Measurements from ENCODE around the gene OR6S1. TPM values are rescaled to one million over a fixed set of nuclear protein-coding genes. Genes with fewer than 3 reads are reported as not detected.

The OR6S1 gene
- total RNA-seq, 1 experiment from 2014 or later: not detected

DNA sequence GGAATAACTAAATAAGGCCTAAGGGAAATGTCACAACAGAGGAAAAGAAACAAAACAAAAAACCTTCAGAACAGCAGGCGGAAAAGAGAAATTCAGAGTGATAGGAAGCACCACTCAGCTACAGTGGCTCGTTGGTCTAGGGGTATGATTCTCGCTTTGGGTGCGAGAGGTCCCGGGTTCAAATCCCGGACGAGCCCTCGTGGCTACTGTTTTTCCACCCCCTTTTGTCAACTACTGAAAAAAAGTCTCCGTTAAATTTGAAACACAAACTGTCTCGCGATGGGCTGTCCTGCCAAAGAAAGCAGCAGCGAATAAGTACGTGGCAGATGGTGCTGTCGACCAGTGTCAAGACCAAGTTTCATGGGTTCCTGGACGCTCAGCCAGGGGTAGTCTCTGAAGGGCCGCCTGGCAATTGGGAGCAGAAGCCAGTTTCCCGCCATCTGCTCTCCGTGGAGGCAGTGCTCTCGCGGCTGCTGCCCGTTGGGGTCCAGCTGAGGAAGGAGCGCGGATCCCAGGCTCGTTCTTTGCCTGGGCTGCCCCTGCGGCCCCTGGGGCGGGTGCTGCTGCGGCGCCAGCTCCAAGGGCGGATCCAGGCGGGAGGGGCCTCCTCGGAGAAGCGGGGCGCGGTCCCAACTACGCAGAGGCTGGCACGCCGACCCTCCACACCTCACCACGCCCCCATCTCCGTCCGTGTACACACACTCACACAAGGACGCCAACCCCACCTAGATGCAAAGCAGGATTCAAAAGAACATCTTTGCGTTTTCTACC lies 42.6 kb upstream of the OR6S1 start, which contains the start of gene RNASE4:
RNASE4 (plus strand) TSS at position 670 of the 771 bp plus-strand sequence. CDS start 14,812 bp downstream, outside the sequence.
- Mint-ChIP-seq H3K27me3 (ENCODE audit: insufficient read depth, unreplicated experiment) (no peaks in the 10 kb centered on the region), H3K27ac (ENCODE audit: low read depth, unreplicated experiment) (no peak within 1 kb of the TSS)
- POLR2A ChIA-PET: interaction anchor here (0.6 to 7.3 kb wide), 23 partner anchors 20 to 420 kb away, joined by 3 to 182 read pairs (median 8); partner anchors contain the start of genes APEX1, OSGEP, PARP2 and PIP4P1

DNA sequence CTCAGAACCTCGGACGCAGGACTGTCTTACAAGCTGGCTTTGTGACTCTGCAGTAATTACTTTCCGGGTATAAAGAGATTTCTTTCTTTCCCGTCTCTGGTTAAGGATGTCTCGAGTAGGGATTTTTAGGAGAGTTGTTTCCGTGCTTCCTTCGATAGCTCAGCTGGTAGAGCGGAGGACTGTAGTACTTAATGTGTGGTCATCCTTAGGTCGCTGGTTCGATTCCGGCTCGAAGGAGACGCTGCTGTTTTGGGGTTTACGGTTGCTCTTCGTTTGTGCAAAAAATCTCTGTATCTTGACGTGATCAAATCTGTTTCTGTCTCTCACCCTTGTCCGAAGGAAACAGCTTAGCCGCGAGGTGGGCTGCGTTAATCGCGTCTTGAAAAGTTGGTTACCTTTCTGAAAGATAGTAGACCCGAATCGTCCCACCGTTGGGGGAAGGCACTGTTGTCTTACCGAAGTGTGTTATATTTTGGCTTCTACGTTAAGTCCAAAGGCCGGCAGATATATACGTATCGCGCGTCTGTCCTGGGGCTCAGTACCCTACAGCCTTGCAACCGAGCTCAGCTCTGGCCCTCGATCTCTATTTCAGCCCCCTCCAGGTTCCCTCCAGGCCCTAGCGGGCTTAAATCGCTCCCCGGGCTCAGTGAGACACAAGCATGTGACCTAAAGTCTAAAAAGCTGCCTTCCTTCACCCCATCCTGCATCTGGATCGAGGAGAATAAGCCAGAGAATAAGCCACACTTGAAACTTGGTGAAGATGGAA lies 41.8 kb upstream of the OR6S1 start:
- peak; percentile 85 for DNase-seq (ENCODE audit: unreplicated experiment)
- Mint-ChIP-seq H3K4me1 (ENCODE audit: insufficient read depth, unreplicated experiment) (peaks cover 27% of the 10 kb centered on the region), H3K9me3 (ENCODE audit: unreplicated experiment) (no peaks in the 10 kb centered on the region), H3K36me3 (ENCODE audit: insufficient read depth, unreplicated experiment) (peaks cover 11% of the 10 kb centered on the region), H3K27me3 (ENCODE audit: insufficient read depth, unreplicated experiment) (no peaks in the 10 kb centered on the region), H3K4me3 (ENCODE audit: unreplicated experiment) (no peak overlapping the region), H3K27ac (ENCODE audit: low read depth, unreplicated experiment) (no peak overlapping the region)
- BruUV-seq (replicated peaks): no TSS peak
- POLR2A ChIA-PET: interaction anchor here (0.7 to 7.3 kb wide), 21 partner anchors 9 to 377 kb away, joined by 3 to 182 read pairs (median 13); partner anchors contain the start of genes APEX1, OSGEP, PARP2 and PIP4P1
- TF ChIP-seq, protein P1, sequence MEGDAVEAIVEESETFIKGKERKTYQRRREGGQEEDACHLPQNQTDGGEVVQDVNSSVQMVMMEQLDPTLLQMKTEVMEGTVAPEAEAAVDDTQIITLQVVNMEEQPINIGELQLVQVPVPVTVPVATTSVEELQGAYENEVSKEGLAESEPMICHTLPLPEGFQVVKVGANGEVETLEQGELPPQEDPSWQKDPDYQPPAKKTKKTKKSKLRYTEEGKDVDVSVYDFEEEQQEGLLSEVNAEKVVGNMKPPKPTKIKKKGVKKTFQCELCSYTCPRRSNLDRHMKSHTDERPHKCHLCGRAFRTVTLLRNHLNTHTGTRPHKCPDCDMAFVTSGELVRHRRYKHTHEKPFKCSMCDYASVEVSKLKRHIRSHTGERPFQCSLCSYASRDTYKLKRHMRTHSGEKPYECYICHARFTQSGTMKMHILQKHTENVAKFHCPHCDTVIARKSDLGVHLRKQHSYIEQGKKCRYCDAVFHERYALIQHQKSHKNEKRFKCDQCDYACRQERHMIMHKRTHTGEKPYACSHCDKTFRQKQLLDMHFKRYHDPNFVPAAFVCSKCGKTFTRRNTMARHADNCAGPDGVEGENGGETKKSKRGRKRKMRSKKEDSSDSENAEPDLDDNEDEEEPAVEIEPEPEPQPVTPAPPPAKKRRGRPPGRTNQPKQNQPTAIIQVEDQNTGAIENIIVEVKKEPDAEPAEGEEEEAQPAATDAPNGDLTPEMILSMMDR (IDR thresholded peaks at IDR 0.05; ENCODE audit: unreplicated experiment): no peak
- intact Hi-C loops (cut with micrococcal nuclease): loop anchor here (1.0 to 5.0 kb wide), 5 partner anchors 70 to 419 kb away; partner anchors contain the start of genes APEX1, OSGEP, PARP2 and TMEM253
- CTCF ChIA-PET: interaction anchor here (0.6 to 10.2 kb wide), 11 partner anchors 10 to 420 kb away, joined by 3 to 89 read pairs (median 4); partner anchors contain the start of gene PIP4P1

More for the DNA sequence above, 42.6 kb upstream of the OR6S1 start, which contains the start of gene RNASE4:
- TF ChIP-seq, protein P1 (IDR thresholded peaks at IDR 0.05; ENCODE audit: unreplicated experiment): no peak
- Mint-ChIP-seq H3K9me3 (ENCODE audit: unreplicated experiment) (no peaks in the 10 kb centered on the region), H3K4me1 (ENCODE audit: insufficient read depth, unreplicated experiment) (peaks cover 27% of the 10 kb centered on the region), H3K36me3 (ENCODE audit: insufficient read depth, unreplicated experiment) (peaks cover 11% of the 10 kb centered on the region), H3K4me3 (ENCODE audit: unreplicated experiment) (no peak within 1 kb of the TSS)
- CTCF ChIA-PET: interaction anchor here (0.6 to 10.2 kb wide), 18 partner anchors 9 to 420 kb away, joined by 3 to 89 read pairs (median 4); partner anchors contain the start of gene PIP4P1
- intact Hi-C loops (cut with micrococcal nuclease): loop anchor here (1.0 to 5.0 kb wide), 5 partner anchors 71 to 418 kb away; partner anchors contain the start of genes APEX1, OSGEP, PARP2 and TMEM253
- BruUV-seq (replicated peaks): no TSS peak
- peak; percentile 82 for DNase-seq (ENCODE audit: unreplicated experiment)

DNA sequence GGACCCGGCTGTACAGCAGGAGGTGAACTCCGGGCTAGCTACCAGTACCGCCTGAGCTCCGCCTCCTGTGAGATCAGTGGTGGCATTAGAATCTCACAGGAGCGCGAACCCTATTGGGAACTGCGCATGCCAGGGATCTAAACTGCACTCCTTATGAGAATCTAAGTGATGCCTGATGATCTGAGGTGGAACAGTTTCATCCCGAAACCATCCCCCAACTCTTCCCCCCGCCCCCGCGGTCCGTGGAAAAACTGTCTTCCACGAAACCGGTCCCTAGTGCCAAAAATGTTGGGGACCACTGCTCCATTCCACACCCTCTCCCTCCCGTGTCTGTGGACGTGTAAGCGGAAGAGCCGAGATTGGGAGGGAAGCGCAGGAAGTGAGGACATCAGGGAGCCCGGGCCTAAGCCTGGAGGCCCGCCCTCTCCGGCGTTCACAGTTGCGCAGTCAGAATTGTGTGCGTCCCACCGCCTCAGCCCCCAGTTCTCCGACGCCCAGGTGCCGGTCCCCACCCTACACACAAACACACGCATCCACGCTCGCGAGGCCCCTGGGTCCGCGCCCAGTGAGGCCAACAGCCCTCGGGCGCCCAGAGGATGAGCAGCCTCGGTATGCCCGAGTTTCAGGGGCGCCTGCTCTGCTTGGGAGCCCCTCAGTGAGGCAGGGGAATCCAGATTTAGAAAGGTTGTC lies 41.1 kb upstream of the OR6S1 start:
- no TSS peak for BruUV-seq (replicated peaks)
- POLR2A ChIA-PET: interaction anchor here (0.6 to 7.3 kb wide), 39 partner anchors 8 to 585 kb away, joined by 3 to 182 read pairs (median 4); partner anchors contain the start of genes APEX1, OSGEP, PARP2 and PIP4P1
- H3K27ac Mint-ChIP-seq (ENCODE audit: low read depth, unreplicated experiment): no peak overlapping the region
- TF ChIP-seq, protein P1 (IDR thresholded peaks at IDR 0.05; ENCODE audit: unreplicated experiment): no peak
- H3K9me3 Mint-ChIP-seq (ENCODE audit: unreplicated experiment): no peaks in the 10 kb centered on the region
- peak; percentile 92 for DNase-seq (ENCODE audit: unreplicated experiment)
- intact Hi-C loops (cut with micrococcal nuclease): loop anchor here (1.0 to 5.0 kb wide), 5 partner anchors 69 to 420 kb away; partner anchors contain the start of genes APEX1, OSGEP, PARP2 and TMEM253
- CTCF ChIA-PET: interaction anchor here (0.7 to 10.2 kb wide), 20 partner anchors 8 to 735 kb away, joined by 3 to 89 read pairs (median 4); partner anchors contain the start of genes PARP2 and PIP4P1
- peaks cover 27% of the 10 kb centered on the region for H3K4me1 Mint-ChIP-seq (ENCODE audit: insufficient read depth, unreplicated experiment)
- peaks cover 11% of the 10 kb centered on the region for H3K36me3 Mint-ChIP-seq (ENCODE audit: insufficient read depth, unreplicated experiment)
- H3K27me3 Mint-ChIP-seq (ENCODE audit: insufficient read depth, unreplicated experiment): no peaks in the 10 kb centered on the region
- no peak overlapping the region for H3K4me3 Mint-ChIP-seq (ENCODE audit: unreplicated experiment)

All from MCF 10A (cell line).